ENCODE results near the gene NTM.

DNA sequence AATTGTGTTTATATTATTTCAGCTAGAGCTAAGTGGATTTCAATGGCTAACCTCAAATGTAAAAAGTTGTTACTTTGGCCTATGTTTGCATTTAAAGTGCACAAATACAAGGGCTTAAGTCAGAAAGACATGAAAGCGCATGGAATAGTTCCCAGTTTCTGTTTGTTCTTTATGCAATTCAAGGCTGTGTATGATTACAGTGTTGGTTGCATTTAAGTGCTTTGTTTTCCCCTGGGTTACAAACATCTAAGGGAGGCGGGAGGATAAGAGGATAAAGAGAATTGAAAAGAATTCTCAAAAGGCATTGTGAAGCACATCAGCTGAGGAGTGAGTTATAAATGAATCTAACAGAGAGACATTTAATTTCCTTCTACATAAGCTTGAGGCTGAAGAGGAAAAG lies 453.4 kb downstream of the NTM start:
- TF ChIP-seq, protein P1, sequence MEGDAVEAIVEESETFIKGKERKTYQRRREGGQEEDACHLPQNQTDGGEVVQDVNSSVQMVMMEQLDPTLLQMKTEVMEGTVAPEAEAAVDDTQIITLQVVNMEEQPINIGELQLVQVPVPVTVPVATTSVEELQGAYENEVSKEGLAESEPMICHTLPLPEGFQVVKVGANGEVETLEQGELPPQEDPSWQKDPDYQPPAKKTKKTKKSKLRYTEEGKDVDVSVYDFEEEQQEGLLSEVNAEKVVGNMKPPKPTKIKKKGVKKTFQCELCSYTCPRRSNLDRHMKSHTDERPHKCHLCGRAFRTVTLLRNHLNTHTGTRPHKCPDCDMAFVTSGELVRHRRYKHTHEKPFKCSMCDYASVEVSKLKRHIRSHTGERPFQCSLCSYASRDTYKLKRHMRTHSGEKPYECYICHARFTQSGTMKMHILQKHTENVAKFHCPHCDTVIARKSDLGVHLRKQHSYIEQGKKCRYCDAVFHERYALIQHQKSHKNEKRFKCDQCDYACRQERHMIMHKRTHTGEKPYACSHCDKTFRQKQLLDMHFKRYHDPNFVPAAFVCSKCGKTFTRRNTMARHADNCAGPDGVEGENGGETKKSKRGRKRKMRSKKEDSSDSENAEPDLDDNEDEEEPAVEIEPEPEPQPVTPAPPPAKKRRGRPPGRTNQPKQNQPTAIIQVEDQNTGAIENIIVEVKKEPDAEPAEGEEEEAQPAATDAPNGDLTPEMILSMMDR (IDR thresholded peaks at IDR 0.05): no peak
- no peak for TF ChIP-seq POLR2A (IDR thresholded peaks at IDR 0.05)

Data from breast epithelium (tissue), 3 donors.